GM19193 (cell line): ENCODE results near the gene PLEKHG4B.

Source experiments
- POLR2A ChIP-seq: IDR thresholded peaks from 4 replicates; pipeline ENCODE4 v1.6.1; 2011; ENCODE audit not compliant: insufficient read depth, insufficient read length; ENCODE audit errors: extremely low read depth

The PLEKHG4B gene, protein sequence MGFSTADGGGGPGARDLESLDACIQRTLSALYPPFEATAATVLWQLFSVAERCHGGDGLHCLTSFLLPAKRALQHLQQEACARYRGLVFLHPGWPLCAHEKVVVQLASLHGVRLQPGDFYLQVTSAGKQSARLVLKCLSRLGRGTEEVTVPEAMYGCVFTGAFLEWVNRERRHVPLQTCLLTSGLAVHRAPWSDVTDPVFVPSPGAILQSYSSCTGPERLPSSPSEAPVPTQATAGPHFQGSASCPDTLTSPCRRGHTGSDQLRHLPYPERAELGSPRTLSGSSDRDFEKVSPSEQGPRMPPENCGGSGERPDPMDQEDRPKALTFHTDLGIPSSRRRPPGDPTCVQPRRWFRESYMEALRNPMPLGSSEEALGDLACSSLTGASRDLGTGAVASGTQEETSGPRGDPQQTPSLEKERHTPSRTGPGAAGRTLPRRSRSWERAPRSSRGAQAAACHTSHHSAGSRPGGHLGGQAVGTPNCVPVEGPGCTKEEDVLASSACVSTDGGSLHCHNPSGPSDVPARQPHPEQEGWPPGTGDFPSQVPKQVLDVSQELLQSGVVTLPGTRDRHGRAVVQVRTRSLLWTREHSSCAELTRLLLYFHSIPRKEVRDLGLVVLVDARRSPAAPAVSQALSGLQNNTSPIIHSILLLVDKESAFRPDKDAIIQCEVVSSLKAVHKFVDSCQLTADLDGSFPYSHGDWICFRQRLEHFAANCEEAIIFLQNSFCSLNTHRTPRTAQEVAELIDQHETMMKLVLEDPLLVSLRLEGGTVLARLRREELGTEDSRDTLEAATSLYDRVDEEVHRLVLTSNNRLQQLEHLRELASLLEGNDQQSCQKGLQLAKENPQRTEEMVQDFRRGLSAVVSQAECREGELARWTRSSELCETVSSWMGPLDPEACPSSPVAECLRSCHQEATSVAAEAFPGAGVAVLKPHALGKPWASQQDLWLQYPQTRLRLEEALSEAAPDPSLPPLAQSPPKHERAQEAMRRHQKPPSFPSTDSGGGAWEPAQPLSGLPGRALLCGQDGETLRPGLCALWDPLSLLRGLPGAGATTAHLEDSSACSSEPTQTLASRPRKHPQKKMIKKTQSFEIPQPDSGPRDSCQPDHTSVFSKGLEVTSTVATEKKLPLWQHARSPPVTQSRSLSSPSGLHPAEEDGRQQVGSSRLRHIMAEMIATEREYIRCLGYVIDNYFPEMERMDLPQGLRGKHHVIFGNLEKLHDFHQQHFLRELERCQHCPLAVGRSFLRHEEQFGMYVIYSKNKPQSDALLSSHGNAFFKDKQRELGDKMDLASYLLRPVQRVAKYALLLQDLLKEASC (N-terminal part only)

DNA sequence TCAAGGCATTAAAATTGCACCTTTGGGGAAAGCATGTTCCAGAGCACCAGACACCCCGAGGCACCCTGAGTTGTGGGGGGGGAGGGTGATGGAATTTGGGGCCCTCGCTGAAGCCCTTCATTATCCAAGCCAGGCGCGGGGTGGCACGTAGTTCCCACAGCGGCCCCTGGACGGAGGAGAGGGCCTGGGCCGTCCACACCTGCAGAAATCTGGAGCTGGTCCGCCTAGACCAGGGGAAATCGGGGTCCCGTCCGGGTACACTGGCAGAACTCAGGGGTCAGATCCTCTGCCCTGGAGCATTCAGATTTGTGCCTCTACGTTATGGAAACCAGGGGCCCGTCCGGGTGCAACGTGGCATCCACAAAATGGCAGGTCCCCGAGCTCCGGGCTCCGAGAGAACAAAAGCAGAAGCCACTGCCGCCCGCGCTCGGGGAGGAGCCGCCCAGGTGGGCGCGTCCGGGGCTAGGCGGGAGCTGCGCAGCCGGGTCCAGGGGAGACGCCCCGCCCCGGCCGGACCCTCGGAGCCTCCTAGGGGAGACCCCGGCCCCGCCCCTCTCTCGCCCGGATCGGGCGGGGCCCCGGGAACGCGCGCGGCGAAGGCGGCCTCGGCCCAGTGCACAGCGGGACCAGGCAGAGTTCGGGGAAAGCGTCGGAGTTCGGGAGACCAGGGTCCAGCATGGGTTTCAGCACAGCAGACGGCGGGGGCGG lies at the start of gene PLEKHG4B:
Gene PLEKHG4B, plus strand, starts transcription at position 613 of the 708 bp plus-strand sequence. Its CDS starts 64 bp downstream, at position 677.
- no peak for TF ChIP-seq POLR2A

DNA sequence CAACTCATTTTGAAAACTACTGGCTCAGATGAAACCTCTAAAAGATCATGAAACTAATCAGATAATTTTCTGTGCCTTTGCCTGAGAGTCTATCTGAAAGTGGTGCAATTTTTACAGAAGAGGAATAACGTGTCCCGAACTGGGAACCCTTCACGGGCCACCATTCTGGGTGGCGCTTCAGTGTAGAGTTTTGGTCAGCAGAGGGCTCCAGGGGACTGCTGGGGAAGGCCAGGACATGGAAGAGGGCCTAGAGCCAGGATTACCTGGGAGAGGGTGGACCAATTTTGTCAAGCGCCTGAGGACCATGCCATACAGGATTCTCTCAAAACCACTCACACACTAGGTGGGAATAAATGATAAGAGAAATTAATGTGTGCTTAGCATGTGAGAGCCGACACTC lies 49.7 kb upstream of the PLEKHG4B start:
- TF ChIP-seq POLR2A, result no peak

DNA sequence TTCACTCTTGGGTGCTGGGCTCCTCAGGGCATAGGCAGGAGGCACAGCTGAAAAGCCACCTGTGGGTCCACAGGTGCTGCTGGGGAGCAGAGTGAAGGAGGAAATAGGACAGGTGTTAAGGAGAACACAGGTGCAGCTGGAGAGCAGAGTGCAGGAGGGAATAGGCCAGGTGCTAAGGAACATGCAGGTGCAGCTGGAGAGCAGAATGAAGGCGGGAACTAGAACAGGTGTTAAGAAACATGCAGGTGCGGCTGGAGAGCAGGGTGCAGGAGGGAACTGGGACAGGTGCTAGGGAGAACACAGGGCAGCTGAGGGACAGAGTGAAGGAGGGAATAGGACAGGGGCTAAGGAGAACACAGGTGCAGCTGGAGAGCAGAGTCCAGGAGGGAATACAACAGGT lies 43.8 kb upstream of the PLEKHG4B start:
- TF ChIP-seq POLR2A, result no peak

- no peak for TF ChIP-seq POLR2A
These were observed 41.9 kb upstream of the PLEKHG4B start for GRCh38 chr5:49953-50544.

- TF ChIP-seq POLR2A, result no peak
These were observed 41.1 kb upstream of the PLEKHG4B start for GRCh38 chr5:50724-51499.

- no peak for TF ChIP-seq POLR2A
These were observed 40.5 kb upstream of the PLEKHG4B start for GRCh38 chr5:51500-51823.

- no peak for TF ChIP-seq POLR2A
These were observed 38.4 kb upstream of the PLEKHG4B start for GRCh38 chr5:53381-54174.

GRCh38 chr5:54175-54730 lies 37.7 kb upstream of the PLEKHG4B start:
- no peak for TF ChIP-seq POLR2A

GRCh38 chr5:54876-55569 lies 36.9 kb upstream of the PLEKHG4B start:
- no peak for TF ChIP-seq POLR2A

DNA sequence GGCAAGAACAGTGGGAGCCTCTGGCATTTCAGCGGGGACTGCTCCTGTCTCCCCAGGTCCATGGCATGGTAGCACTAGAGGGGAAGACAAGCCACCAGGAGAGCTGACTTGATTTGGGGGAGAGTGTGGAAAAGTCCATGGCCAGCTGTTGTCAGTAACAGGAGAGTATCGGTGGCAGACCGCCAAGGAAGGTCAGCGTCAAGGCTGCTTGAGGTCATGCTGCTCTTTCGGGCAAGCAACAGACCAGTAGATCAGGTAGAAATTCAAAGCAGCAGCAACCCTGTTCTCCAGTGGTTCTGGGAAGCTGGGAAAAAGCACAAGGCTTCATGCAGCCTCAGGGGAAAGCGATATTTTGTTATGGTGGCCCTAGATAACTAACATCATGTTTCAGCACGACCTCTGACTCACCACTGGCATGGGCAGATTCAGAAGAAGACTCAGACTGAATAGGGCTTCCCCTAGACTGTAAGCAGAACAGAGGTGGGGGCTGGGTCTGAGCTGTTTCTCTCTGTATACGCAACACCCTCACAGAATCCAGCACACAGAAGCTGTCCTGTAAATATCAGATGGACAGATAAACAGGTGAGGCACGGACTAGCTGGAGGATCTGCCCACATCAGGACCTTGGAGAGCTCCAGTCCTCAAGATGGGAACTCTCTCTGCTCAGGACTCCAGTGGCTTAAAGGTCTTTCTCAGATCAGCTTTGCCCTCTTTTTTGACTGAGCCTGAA lies 35.2 kb upstream of the PLEKHG4B start:
- no peak for TF ChIP-seq POLR2A

- no peak for TF ChIP-seq POLR2A
These were observed 21.5 kb upstream of the PLEKHG4B start for GRCh38 chr5:70440-70839.
